Measurements from ENCODE around the gene BCAR3.

GRCh38 chr1:93677729-93678128, 3.9 kb downstream of the BCAR3 start:
- TF ChIP-seq ZNF274 (IDR thresholded peaks at IDR 0.05; ENCODE audit: low read depth, low read length), result no peak
- TF ChIP-seq YY1 (IDR thresholded peaks at IDR 0.05; ENCODE audit: insufficient read depth, insufficient read length), result no peak

Measured in NT2/D1 (cell line).